HG03575 (cell line): Measurements from ENCODE around the gene DNAJC5.

Experiments
- ATAC-seq: cut with Tn5 transposase; IDR thresholded peaks from one replicate; pipeline ENCODE4 v1.9.1; 2021; ENCODE audit not compliant: unreplicated experiment, insufficient number of reproducible peaks, low FRiP score; ENCODE audit errors: extremely low read depth

DNAJC5 gene

GRCh38 chr20:63932606-63933160, 37.8 kb downstream of the DNAJC5 start:
- no peak for ATAC-seq

GRCh38 chr20:63933646-63934045, 38.7 kb downstream of the DNAJC5 start:
- ATAC-seq: no peak

DNA sequence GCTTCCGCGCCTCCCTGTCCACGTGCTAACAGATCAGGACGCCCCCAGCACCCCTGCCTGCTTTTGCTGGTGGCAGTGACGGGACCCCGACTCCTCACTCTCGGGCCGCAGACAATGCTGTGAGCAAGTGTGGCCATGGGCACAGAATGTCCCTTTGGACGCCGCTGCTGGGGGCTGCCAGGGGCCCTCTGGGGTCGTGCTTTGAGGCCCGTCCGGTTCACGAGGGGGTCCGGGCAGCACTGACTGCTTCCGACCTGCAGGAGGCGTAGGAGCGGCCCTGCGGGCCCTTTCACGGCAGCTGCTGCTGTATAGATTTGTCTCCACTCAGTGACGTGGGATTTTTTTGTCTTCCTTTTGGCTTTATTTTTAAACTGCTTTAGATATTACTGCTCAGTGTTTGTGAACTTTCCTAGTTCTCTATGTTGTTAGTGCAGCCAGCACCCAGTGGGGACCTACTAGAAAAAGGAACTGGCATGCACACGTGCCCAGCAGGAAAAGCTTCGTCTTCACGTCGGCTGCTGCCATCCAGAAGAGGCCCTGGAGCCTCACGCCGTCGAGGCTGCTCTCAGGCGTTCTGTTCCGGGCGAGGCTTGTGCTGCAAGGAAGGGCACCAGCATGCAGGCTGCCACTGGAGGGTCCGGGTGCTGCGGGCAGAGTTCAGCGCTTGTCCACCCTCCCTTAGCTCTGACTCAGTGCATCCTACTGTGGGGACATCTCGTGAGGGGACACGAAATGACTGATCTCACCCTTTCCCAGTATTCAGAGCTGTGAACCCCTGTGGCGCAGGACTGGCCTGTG, 39.5 kb downstream of the DNAJC5 start:
- no peak for ATAC-seq

- no peak for ATAC-seq
Observed at GRCh38 chr20:63935447-63935846, 40.5 kb downstream of the DNAJC5 start.

DNA sequence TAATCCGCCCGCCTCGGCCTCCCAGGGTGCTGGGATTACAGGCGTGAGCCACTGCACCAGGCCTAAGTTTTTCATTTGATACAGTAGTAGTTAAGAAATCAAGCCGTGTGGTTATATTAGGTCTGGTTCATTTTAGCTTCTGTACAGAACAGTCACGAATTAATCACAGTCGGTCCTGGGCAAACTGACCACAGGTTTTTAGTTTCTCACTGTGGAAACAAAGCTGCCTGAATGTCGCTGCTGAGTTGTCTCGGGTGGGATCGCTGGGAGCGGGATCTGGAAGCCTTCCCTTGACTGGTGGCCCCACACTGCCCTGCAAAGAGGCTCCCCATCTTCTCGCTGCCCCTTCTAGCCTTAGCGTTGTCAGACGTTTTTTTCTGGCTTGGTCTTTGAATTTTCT, 42.7 kb downstream of the DNAJC5 start:
- ATAC-seq: no peak

DNA sequence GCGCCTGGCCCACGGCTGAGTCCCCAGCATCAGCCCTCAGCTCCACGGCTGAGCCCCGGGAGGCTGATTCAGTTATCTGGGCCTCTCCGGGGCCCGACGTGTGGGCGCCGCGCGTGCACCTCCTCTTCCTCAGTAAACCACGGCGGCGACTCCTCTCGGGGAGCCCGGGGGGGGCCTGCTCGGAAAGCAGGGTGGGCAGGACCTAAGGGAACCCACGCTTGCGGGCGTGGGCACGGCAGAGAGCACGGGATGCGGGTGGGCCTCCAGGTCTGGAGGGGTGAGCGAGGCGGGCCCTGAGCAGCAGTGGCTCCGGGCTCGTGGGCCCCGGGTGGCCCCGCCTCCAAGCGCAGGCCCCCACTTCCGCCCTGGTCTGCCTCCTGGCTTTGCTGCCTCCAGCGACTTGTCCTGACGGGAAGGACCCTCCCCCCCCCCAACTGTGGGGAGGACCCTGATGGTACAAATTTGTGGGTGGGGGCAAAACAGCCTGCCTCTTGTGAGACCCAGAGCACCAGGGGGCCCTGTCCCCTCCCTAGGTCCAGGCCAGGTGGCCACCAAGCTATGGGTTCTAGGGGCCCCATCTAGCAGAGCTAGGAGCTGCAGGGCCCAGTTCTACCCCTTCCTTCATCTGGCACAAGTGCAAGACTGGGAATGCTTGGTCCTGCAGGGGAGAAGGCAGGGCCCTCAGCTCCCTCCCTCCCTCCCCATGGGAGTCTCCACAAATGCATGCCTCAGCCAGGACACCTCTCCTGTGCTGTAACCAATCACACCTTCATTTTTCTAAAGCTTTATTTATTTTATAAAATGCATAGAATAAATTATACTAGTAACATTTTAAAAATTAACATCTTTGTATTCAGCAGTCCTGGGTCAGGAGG, 44.4 kb downstream of the DNAJC5 start:
- no peak for ATAC-seq

DNA sequence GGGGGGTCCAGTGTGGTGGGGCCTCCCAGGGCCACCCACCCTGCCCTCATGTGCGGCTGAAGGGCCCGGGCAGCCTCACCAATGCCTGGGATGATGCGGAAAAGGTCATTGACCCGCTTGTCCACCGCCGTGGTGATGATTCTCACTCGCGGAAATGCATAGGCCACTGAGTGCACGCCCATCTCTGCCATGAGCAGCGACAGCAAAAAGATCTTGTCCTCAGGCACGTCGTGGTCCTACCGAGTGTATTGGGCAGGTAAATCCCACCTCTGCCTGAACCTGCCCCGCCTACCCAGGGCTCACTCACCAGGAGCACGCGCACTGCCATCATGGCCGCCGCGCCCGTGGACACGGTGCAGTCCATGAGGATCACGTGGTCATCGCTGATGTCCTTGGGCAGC, 45.1 kb downstream of the DNAJC5 start:
- no peak for ATAC-seq

DNA sequence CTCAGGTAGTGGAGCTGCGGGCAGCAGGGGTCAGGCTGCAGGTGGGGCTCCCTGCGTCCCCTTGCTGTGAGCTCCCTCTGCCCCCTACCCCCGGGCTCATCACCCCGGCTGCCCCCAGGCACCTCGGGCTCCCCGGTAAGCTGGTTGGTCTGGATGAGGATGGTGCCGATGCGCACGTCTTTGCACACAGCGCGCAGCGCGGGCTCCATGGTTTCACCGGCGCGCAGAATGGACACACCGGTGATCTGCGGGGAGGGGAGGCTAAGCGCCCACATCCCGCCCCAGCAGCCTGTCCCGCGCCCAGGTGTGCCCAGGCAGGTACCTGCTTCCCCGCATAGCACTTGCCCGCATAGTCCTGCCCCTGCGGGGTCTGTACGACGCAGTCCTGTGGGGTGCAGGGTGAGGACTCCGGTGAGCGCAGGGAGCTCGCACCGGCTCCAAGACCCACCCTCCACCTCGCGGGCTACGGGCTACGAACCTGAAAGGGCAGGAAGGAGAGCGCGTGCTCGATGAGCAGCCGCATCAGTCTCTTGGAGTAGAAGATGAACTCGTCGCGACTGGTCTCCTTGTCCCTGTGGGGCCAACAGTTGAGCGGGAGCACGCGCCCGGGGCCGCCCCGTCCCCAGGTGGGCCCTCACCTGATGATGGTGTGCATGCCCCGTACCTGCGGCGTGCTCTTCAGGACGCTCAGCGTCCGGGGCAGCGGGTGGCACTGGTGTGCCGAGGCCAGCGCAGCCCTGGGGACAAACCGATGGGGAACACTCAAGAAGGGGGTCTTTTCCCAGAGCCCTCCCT, 45.7 kb downstream of the DNAJC5 start:
- no peak for ATAC-seq

DNA sequence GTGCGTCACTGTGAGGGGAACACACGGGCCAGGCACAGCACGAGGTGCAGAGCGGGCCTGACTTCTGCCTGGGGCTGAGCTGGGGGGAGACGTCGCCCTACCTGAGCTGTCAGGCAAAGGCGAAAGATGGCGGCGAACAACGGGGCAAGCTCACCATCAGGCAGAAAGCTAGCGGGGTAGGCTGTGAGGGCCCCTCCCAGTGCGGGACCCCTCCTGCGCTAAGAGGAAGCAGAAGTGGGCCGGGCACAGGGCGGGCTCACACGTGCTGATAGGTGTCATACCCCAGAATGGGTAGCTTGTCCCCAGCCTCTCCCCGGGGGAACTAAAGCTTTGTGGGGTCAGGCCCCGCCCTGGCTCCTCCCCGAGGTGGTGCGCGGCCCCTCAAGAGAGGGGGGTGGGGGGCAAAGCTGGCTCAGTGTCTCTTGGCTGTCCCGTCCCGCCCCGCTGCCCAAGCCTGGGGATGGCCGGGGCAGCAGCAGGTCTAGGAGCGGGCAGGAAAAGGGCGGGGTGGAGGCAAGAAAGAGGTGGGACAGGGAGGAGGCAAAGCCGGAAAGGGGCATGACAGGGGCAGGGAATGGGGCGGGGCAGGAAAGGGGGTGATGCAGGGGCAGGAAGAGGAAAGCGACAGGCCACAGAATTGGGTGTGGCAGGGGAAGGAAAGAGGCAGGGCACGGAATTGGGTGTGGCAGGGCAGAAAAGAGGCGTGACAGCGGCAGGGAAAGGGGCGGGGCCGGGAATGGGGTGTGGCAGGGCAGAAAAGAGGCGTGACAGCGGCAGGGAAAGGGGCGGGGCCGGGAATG, 46.6 kb downstream of the DNAJC5 start:
- ATAC-seq: no peak

GRCh38 chr20:63942250-63942951, 47.5 kb downstream of the DNAJC5 start:
- no peak for ATAC-seq

DNA sequence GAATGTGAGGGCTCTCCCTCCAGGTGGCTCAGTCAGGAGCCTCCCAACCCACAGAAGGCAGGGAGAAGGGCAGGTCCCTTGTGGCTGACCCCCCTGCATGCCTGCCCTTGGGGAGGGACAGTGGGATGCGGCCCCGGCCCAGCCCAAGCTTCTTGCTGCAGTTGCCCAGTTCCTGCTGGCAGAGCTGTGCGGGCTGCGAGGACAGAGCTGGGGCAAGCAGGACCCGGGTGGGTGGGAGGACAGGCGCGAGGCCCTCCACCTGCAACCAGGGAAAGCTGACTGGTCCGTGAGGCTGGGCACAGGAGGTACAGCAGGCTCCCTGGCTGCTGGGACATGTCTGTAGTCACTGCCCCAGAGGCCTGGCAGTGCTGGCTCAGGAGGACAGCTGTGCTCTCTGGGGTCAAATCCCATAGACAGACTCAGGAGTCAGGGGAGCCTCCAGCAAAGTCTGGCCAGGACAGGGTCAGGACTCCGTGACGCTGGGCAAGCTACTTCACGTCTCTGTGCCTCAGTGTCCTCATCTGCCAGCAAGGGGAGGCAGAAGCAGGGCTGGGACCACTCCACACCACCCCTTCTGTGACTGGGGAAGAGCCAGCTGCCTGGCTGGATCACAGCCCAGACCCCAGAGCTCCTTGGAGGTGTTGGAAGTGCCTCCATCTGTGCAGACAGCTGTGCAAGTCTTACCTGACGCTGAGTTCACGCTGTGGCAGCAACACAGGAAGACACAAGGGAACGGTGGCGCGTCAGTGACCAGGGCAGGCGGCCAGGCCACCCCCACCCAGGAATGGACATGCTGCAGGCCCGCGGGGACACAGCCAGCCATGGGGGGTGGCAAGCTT, 48.3 kb downstream of the DNAJC5 start:
- no peak for ATAC-seq

GRCh38 chr20:63943808-63944077, 48.8 kb downstream of the DNAJC5 start:
- ATAC-seq: no peak

DNA sequence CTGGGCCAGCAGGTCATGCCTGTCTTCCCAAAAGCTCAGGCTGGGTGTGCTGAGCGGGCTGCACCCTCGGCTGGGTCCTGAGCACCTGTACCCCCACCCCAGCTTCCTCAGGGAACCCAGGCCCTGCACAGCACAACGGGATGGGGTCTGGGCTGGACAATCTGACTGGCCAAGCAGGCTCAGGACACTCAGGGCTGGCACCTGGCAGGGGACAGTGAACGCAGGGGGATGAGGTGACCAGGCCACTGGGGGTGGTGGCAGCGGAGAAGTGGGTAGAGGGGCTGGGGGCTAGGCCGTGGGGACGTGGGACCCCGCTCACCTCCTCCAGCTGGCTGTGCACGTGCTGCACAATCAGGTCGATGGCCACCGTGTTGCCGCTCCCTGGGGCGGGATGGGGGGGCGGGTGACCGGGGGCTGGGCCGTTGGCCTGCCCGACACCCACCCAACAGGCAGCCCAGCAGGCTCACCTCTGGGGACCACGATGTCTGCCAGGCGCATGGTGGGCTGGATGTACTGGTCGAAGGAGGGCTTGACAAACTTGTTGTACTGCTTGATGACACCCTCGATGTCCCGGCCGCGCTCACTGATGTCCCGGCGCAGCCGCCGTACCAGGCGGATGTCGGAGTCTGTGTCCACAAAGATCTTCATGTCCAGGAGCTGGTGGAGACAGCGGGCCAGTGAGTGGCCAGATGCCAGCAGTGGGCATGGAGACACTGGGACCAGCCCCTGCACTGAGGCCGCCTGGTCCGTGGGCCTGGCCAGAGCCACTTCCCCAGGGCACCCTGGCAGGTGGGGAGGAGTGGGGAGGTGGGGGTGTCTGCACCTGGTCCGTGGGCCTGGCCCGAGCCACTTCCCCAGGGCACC, 49.4 kb downstream of the DNAJC5 start:
- no peak for ATAC-seq

DNA sequence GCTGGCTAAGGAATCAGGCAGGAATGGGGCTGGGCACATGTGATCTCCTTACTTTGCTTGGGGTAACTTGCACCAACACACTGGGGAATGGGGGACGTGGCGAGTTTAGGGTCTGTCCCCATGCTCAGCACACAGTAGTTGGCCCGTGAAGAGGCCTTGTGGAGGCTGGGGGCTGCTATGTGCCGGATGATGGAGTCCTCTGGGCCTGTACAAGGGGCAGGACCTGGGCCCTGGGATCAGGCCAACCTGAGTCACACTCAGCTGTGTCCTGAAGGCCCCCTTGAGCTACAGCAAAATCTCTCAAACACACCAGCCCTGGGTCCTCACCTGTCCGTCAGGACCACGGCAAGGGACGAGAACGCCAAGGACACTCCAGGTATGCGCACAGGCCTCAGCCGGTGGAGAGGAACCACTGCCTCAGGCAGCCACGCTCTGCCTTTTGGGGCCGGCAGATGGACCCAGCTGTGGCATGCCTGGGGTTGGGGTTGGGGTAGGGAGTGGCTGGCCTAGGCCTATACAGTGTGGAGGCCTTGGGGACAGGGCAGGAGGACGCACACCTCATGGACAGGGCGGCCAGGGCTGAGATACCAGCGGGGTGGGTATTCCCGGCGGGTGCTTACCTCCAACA, 50.2 kb downstream of the DNAJC5 start:
- ATAC-seq: no peak

- no peak for ATAC-seq
Observed at GRCh38 chr20:63945921-63946920, 51.3 kb downstream of the DNAJC5 start.
